HCT116 (cell line): ENCODE data around the gene MEGF10. TPM values are rescaled to one million over a fixed set of nuclear protein-coding genes. Genes with fewer than 3 reads are reported as not detected.

Experiments
- ATAC-seq: fragments of 200-7000 bp; cut with Tn5 transposase; 2 replicates; pipeline ENCODE4 v1.9.1; 2020; ENCODE audit warnings: mild to moderate bottlenecking, moderate library complexity
- BruUV-seq: library from RNA; stranded (reverse); fragments of 400-500 nt; replicated peaks from 2 replicates; lab custom pipeline; 2021; lab: Mats Ljungman, UMichigan
- CTCF ChIA-PET: fragments of 300-600 bp; sonication (Branson Sonifier 250); formaldehyde crosslinking; loops from one replicate; lab custom pipeline; 2021; ENCODE audit warnings: antibody characterized with exemption; lab: Charles Lee
- POLR2A ChIA-PET: fragments of 300-600, 350-600 bp; sonication (Branson Sonifier 250); formaldehyde crosslinking; loops from one replicate; lab custom pipeline; 2021; ENCODE audit warnings: antibody characterized with exemption; lab: Charles Lee
- RAD21 ChIA-PET, 2 experiments: fragments of 300-600 bp; sonication (Branson Sonifier 250); formaldehyde crosslinking; loops; one replicate each; lab custom pipeline; 2023; ENCODE audit warnings: low total read pairs in 2 of 2; ENCODE audit not compliant: uncharacterized antibody in 2 of 2, unreplicated experiment in 2 of 2, low non-redundant PET in 1 of 2; lab: Charles Lee
- DNase-seq: peaks from one replicate; pipeline ENCODE4 v3.0.0-alpha.2; 2010; ENCODE audit warnings: low read depth, low spot score
- H2AFZ ChIP-seq: fragments of 200-600 bp; shearing (Covaris generic), sonication (generic); 2 replicates; pipeline ENCODE4 v1.6.1; 2017; ENCODE audit warnings: low read depth, mixed run types, mixed read lengths, antibody characterized with exemption, low read length; ENCODE audit not compliant: poor library complexity, severe bottlenecking
- H3K27ac ChIP-seq: 2 replicates; pipeline ENCODE4 v1.5.1; 2012; ENCODE audit warnings: low read depth, low read length
- H3K27me3 ChIP-seq: fragments of 200-600 bp; sonication (generic); 2 replicates; pipeline ENCODE4 v1.6.1; 2016; ENCODE audit warnings: mixed run types, low read length, mixed read lengths; ENCODE audit not compliant: insufficient read depth
- H3K36me3 ChIP-seq, 2 experiments: fragments of 200-500 bp in 1 of 2; fragments of 200-600 bp in 1 of 2; sonication (Bioruptor generic) in 1 of 2; sonication (generic) in 1 of 2; 2 replicates each; pipeline versions ENCODE4 v1.5.1 to v1.6.1; 2014 to 2016; ENCODE audit warnings: low read length in 2 of 2, inconsistent platforms in 1 of 2, mixed read lengths in 1 of 2, mixed run types in 1 of 2; ENCODE audit not compliant: insufficient read depth in 2 of 2, control insufficient read depth in 1 of 2
- H3K4me1 ChIP-seq, 2 experiments: fragments of 200-600 bp in 1 of 2; sonication (generic) in 1 of 2; 2 replicates each; pipeline versions ENCODE4 v1.5.1 to v1.6.1; 2012 to 2017; ENCODE audit warnings: low read length in 2 of 2, inconsistent platforms in 1 of 2, mild to moderate bottlenecking in 1 of 2, mixed read lengths in 1 of 2, mixed run types in 1 of 2, moderate library complexity in 1 of 2; ENCODE audit not compliant: insufficient read depth in 2 of 2, control insufficient read depth in 1 of 2
- H3K4me2 ChIP-seq: fragments of 200-600 bp; sonication (generic); 2 replicates; pipeline ENCODE4 v1.6.1; 2017; ENCODE audit warnings: mixed run types, low read length, mixed read lengths
- H3K4me3 ChIP-seq, 2 experiments: fragments of 200-600 bp in 1 of 2; sonication (generic) in 1 of 2; replicated peaks in 1 of 2; 2 replicates each; pipeline ENCODE4 v1.5.1; 2011 to 2016; ENCODE audit warnings: low read length in 2 of 2, control low read depth in 1 of 2, low read depth in 1 of 2, mild to moderate bottlenecking in 1 of 2, mixed read lengths in 1 of 2, mixed run types in 1 of 2
- H3K79me2 ChIP-seq: fragments of 200-600 bp; sonication (generic); 2 replicates; pipeline ENCODE4 v1.6.1; 2017; ENCODE audit warnings: mild to moderate bottlenecking, mixed run types, low read length, moderate library complexity, mixed read lengths; ENCODE audit not compliant: insufficient read depth
- H3K9ac ChIP-seq: fragments of 200-600 bp; sonication (generic); 2 replicates; pipeline ENCODE4 v1.6.1; 2016; ENCODE audit warnings: low read length, mixed read lengths
- H3K9me2 ChIP-seq: fragments of 200-600 bp; sonication (generic), shearing (Covaris generic); 2 replicates; pipeline ENCODE4 v1.6.1; 2017; ENCODE audit warnings: mixed run types, mild to moderate bottlenecking, moderate library complexity; ENCODE audit not compliant: insufficient read depth
- H3K9me3 ChIP-seq, 2 experiments: fragments of 200-500 bp in 1 of 2; fragments of 200-600 bp in 1 of 2; sonication (Bioruptor generic) in 1 of 2; sonication (generic) in 1 of 2; 2 replicates each; pipeline ENCODE4 v1.6.1; 2014 to 2017; ENCODE audit warnings: low read length in 2 of 2, mixed read lengths in 2 of 2, inconsistent platforms in 1 of 2, low read depth in 1 of 2, mild to moderate bottlenecking in 1 of 2, mixed run types in 1 of 2, moderate library complexity in 1 of 2; ENCODE audit not compliant: control insufficient read depth in 1 of 2, insufficient read depth in 1 of 2
- H4K20me1 ChIP-seq: fragments of 200-600 bp; sonication (generic), shearing (Covaris generic); 2 replicates; pipeline ENCODE4 v1.6.1; 2017; ENCODE audit warnings: mixed run types, mild to moderate bottlenecking, moderate library complexity; ENCODE audit not compliant: insufficient read depth
- ATF3 ChIP-seq: IDR thresholded peaks from 2 replicates; pipeline ENCODE4 v1.6.1; 2012
- CBX3 ChIP-seq: IDR thresholded peaks from 2 replicates; pipeline ENCODE4 v1.6.1; 2012; ENCODE audit warnings: low read depth
- CTCF ChIP-seq, 3 experiments: fragments of 200-600 bp in 1 of 3; sonication (generic) in 1 of 3; IDR thresholded peaks in 2 of 3; conservative IDR thresholded peaks in 1 of 3; 2 replicates each; pipeline ENCODE4 v1.5.1; 2012 to 2017; ENCODE audit warnings: low read depth in 2 of 3, low read length in 2 of 3, antibody characterized with exemption in 1 of 3, borderline replicate concordance in 1 of 3, control low read depth in 1 of 3, mild to moderate bottlenecking in 1 of 3, mixed read lengths in 1 of 3, mixed run types in 1 of 3, moderate library complexity in 1 of 3; ENCODE audit not compliant: insufficient read depth in 1 of 3
- ELF1 ChIP-seq: IDR thresholded peaks from 2 replicates; pipeline ENCODE4 v1.6.1; 2012; ENCODE audit warnings: low read depth, borderline replicate concordance
- EZH2phosphoT487 ChIP-seq: fragments of 200-600 bp; IDR thresholded peaks from 2 replicates; pipeline ENCODE4 v1.6.1; 2018; ENCODE audit warnings: antibody characterized with exemption, borderline replicate concordance
- FOSL1 ChIP-seq: IDR thresholded peaks from 2 replicates; pipeline ENCODE4 v1.6.1; 2012; ENCODE audit warnings: low read depth
- JUND ChIP-seq: IDR thresholded peaks from 2 replicates; pipeline ENCODE4 v1.6.1; 2012
- MAX ChIP-seq: IDR thresholded peaks from 2 replicates; pipeline ENCODE4 v1.6.1; 2012
- RAD21 ChIP-seq: IDR thresholded peaks from 2 replicates; pipeline ENCODE4 v1.6.1; 2012; ENCODE audit warnings: low read depth, mild to moderate bottlenecking
- SIN3A ChIP-seq: IDR thresholded peaks from 2 replicates; pipeline ENCODE4 v1.6.1; 2012; ENCODE audit warnings: low read depth
- SP1 ChIP-seq: IDR thresholded peaks from 2 replicates; pipeline ENCODE4 v1.6.1; 2012; ENCODE audit warnings: low read depth
- TCF7L2 ChIP-seq: IDR thresholded peaks from 2 replicates; pipeline ENCODE4 v1.7.0; 2011; ENCODE audit warnings: borderline replicate concordance, inconsistent platforms; ENCODE audit not compliant: insufficient read depth, insufficient read length; ENCODE audit errors: extremely low read depth
- YY1 ChIP-seq: IDR thresholded peaks from 2 replicates; pipeline ENCODE4 v1.6.1; 2011; ENCODE audit warnings: low read length, low read depth, moderate library complexity, mild to moderate bottlenecking; ENCODE audit not compliant: insufficient replicate concordance; ENCODE audit errors: extremely low read depth
- ZBTB33 ChIP-seq: IDR thresholded peaks from 2 replicates; pipeline ENCODE4 v1.6.1; 2011; ENCODE audit warnings: mild to moderate bottlenecking, low read length, moderate library complexity; ENCODE audit not compliant: insufficient replicate concordance; ENCODE audit errors: extremely low read depth
- ZNF274 ChIP-seq: fragments of 200-500 bp; sonication (Bioruptor generic); IDR thresholded peaks from 2 replicates; pipeline ENCODE4 v1.6.1; 2014; ENCODE audit warnings: mild to moderate bottlenecking, low read depth, low read length, inconsistent platforms
- intact Hi-C: fragments of 100-400 bp; cut with micrococcal nuclease; formaldehyde crosslinking; loops from 2 replicates; pipeline ENCODE4 v1.10.0; 2022
- total RNA-seq: library from RNA; stranded (reverse); gene quantifications from one replicate; pipeline ENCODE4 v1.2.1, GENCODE V29; 2021; ENCODE audit not compliant: unreplicated experiment
- TF ChIP-seq, protein P1 (sequence below): IDR thresholded peaks from 2 replicates; pipeline ENCODE4 v1.6.1; 2012; ENCODE audit warnings: low read depth

MEGF10 gene
- total RNA-seq, 1 experiment from 2014 or later, result 0.02 TPM

GRCh38 chr5:127420758-127421157 lies 130.2 kb downstream of the MEGF10 start:
- ChIA-PET CTCF (no interaction called here), RAD21 (no interaction called here), POLR2A (no interaction called here)

More at GRCh38 chr5:127420758-127421157, 130.2 kb downstream of the MEGF10 start:
- H2AFZ ChIP-seq, result no peak overlapping the region
- H3K4me1 ChIP-seq, result no peaks in the 10 kb centered on the region
- no peaks in the 10 kb centered on the region for H3K9me3 ChIP-seq
- H3K9ac ChIP-seq, result no peak overlapping the region
- no peak for ATAC-seq
- H3K27me3 ChIP-seq, result no peaks in the 10 kb centered on the region
- BruUV-seq, result no TSS peak
- no peaks in the 10 kb centered on the region for H3K79me2 ChIP-seq
- DNase-seq, result no peak
- intact Hi-C loops, result no loop called here
- TF ChIP-seq, protein P1, sequence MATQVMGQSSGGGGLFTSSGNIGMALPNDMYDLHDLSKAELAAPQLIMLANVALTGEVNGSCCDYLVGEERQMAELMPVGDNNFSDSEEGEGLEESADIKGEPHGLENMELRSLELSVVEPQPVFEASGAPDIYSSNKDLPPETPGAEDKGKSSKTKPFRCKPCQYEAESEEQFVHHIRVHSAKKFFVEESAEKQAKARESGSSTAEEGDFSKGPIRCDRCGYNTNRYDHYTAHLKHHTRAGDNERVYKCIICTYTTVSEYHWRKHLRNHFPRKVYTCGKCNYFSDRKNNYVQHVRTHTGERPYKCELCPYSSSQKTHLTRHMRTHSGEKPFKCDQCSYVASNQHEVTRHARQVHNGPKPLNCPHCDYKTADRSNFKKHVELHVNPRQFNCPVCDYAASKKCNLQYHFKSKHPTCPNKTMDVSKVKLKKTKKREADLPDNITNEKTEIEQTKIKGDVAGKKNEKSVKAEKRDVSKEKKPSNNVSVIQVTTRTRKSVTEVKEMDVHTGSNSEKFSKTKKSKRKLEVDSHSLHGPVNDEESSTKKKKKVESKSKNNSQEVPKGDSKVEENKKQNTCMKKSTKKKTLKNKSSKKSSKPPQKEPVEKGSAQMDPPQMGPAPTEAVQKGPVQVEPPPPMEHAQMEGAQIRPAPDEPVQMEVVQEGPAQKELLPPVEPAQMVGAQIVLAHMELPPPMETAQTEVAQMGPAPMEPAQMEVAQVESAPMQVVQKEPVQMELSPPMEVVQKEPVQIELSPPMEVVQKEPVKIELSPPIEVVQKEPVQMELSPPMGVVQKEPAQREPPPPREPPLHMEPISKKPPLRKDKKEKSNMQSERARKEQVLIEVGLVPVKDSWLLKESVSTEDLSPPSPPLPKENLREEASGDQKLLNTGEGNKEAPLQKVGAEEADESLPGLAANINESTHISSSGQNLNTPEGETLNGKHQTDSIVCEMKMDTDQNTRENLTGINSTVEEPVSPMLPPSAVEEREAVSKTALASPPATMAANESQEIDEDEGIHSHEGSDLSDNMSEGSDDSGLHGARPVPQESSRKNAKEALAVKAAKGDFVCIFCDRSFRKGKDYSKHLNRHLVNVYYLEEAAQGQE, result no peak
- no peak for TF ChIP-seq CBX3
- TF ChIP-seq ZNF274, result no peak
- TF ChIP-seq YY1, result no peak
- no peak for TF ChIP-seq ZBTB33
- no peak for TF ChIP-seq CTCF (IDR thresholded peaks at IDR 0.05 in 2 of 3, conservative IDR thresholded peaks at IDR 0.05 in 1 of 3; ENCODE audit: borderline replicate concordance in 1 of 3, insufficient read depth in 1 of 3, low read depth in 2 of 3, low read length in 2 of 3)
- TF ChIP-seq FOSL1, result no peak
- TF ChIP-seq TCF7L2, result no peak
- no peak for TF ChIP-seq ATF3
- TF ChIP-seq SP1, result no peak
- TF ChIP-seq JUND, result no peak
- TF ChIP-seq SIN3A, result no peak
- no peak for TF ChIP-seq RAD21
- no peak for TF ChIP-seq EZH2phosphoT487
- no peak for TF ChIP-seq MAX
- TF ChIP-seq ELF1, result no peak
- TF ChIP-seq, all 23 proteins: peak for 0
- Histone ChIP-seq H4K20me1 (no peaks in the 10 kb centered on the region), H3K9me2 (no peaks in the 10 kb centered on the region), H3K4me2 (no peak overlapping the region), H3K4me3 (no peak overlapping the region), H3K36me3 (no peaks in the 10 kb centered on the region), H3K27ac (no peak overlapping the region)
